Ramos (cell line): ENCODE measurements around the gene LDLRAD1.

ENCODE experiments used
- in situ Hi-C: fragments of 300-500 bp; cut with MboI; formaldehyde crosslinking; loops from one replicate; pipeline ENCODE4 v1.14.3; 2022; ENCODE audit warnings: low sequenced_read_pairs; ENCODE audit not compliant: unreplicated experiment

The LDLRAD1 gene

GRCh38 chr1:53959664-53960250 is 58.2 kb downstream of the LDLRAD1 start:
- in situ Hi-C loops, result loop anchor here (5.0 to 25.0 kb wide), 2 partner anchors 107 to 472 kb away; no protein-coding TSS in a partner anchor
